Endothelial cell of umbilical vein (primary cell): Measurements from ENCODE around the gene C16orf78. TPM values are rescaled to one million over a fixed set of nuclear protein-coding genes. Genes with fewer than 3 reads are reported as not detected.

Experiments
- BruUV-seq: library from RNA; stranded (reverse); fragments of 400-500 nt; replicated peaks from 2 replicates; lab custom pipeline; 2021; lab: Mats Ljungman, UMichigan
- CTCF ChIA-PET: fragments of 300-600, 350-600 bp; sonication (Branson Sonifier 250); formaldehyde crosslinking; loops from one replicate; lab custom pipeline; 2021; ENCODE audit warnings: antibody characterized with exemption, inconsistent platforms; lab: Charles Lee
- POLR2A ChIA-PET: fragments of 300-600, 350-600 bp; sonication (Branson Sonifier 250); formaldehyde crosslinking; loops from one replicate; lab custom pipeline; 2021; ENCODE audit warnings: antibody characterized with exemption, inconsistent platforms; lab: Charles Lee
- DNase-seq: peaks from one replicate; pipeline ENCODE4 v3.0.0-alpha.2; 2011; ENCODE audit warnings: low read depth, low spot score
- FAIRE-seq: peaks from 2 replicates; lab custom pipeline; 2011; peaks lifted over from hg19 to GRCh38; lab: Jason Lieb, UNC
- H2AFZ ChIP-seq: 2 replicates; pipeline ENCODE4 v1.6.0; 2012; ENCODE audit warnings: low read depth, low read length, control low read depth, inconsistent platforms
- H3K27ac ChIP-seq: 2 replicates; pipeline ENCODE4 v1.5.1; 2011; ENCODE audit warnings: low read depth, mild to moderate bottlenecking, control low read depth, low read length, moderate library complexity; ENCODE audit not compliant: insufficient read depth
- H3K27me3 ChIP-seq, 2 experiments: 2 replicates each; pipeline versions ENCODE4 v1.6.0 to v1.6.1; 2011; ENCODE audit warnings: low read length in 2 of 2, mixed read lengths in 1 of 2; ENCODE audit not compliant: control insufficient read depth in 2 of 2, insufficient read depth in 2 of 2
- H3K36me3 ChIP-seq, 2 experiments: 2 replicates in 1 of 2; 3 replicates in 1 of 2; pipeline ENCODE4 v1.5.1; 2011; ENCODE audit warnings: low read length in 2 of 2, mild to moderate bottlenecking in 1 of 2, moderate library complexity in 1 of 2; ENCODE audit not compliant: control insufficient read depth in 2 of 2, insufficient read depth in 2 of 2; ENCODE audit errors: extremely low read depth in 1 of 2
- H3K4me1 ChIP-seq: 3 replicates; pipeline ENCODE4 v1.5.1; 2011; ENCODE audit warnings: mild to moderate bottlenecking, low read length; ENCODE audit not compliant: control insufficient read depth, insufficient read depth; ENCODE audit errors: extremely low read depth
- H3K4me2 ChIP-seq: 2 replicates; pipeline ENCODE4 v1.6.1; 2011; ENCODE audit warnings: low read length, control low read depth, mixed read lengths; ENCODE audit not compliant: insufficient read depth
- H3K4me3 ChIP-seq, 3 experiments: fragments of 200-600 bp in 1 of 3; sonication (generic), shearing (Covaris generic) in 1 of 3; replicated peaks in 1 of 3; 2 replicates each; pipeline ENCODE4 v1.5.1; 2011 to 2016; ENCODE audit warnings: control low read depth in 3 of 3, low read length in 3 of 3, mild to moderate bottlenecking in 2 of 3, inconsistent platforms in 1 of 3, low read depth in 1 of 3, moderate library complexity in 1 of 3; ENCODE audit not compliant: insufficient read depth in 1 of 3
- H3K79me2 ChIP-seq: 2 replicates; pipeline ENCODE4 v1.6.0; 2012; ENCODE audit warnings: low read length, inconsistent platforms; ENCODE audit not compliant: control insufficient read depth, insufficient read depth
- H3K9ac ChIP-seq: replicated peaks from 2 replicates; pipeline ENCODE3; 2011; ENCODE audit warnings: low read length, control low read depth; ENCODE audit not compliant: insufficient read depth; ENCODE audit errors: extremely low read depth
- H3K9me1 ChIP-seq: replicated peaks from 3 replicates; pipeline ENCODE4 v1.6.0; 2011; ENCODE audit warnings: mild to moderate bottlenecking, low read length; ENCODE audit not compliant: control insufficient read depth, insufficient read depth; ENCODE audit errors: extremely low read depth
- H3K9me3 ChIP-seq: replicated peaks from 2 replicates; pipeline ENCODE4 v1.5.1; 2012; ENCODE audit warnings: low read length, inconsistent platforms; ENCODE audit not compliant: control insufficient read depth, insufficient read depth
- H4K20me1 ChIP-seq: replicated peaks from 2 replicates; pipeline ENCODE3; 2011; ENCODE audit warnings: mild to moderate bottlenecking, low read length; ENCODE audit not compliant: control insufficient read depth, insufficient read depth; ENCODE audit errors: extremely low read depth
- CTCF ChIP-seq, 2 donors: IDR thresholded peaks; 1 replicate in 1 of 2; 2 replicates in 1 of 2; pipeline ENCODE4 v1.5.1; 2011; ENCODE audit warnings: low read length in 2 of 2, mild to moderate bottlenecking in 2 of 2, moderate library complexity in 2 of 2, control low read depth in 1 of 2, inconsistent platforms in 1 of 2, low read depth in 1 of 2; ENCODE audit not compliant: insufficient read depth in 1 of 2; ENCODE audit errors: extremely low read depth in 1 of 2
- EZH2 ChIP-seq: IDR thresholded peaks from 2 replicates; pipeline ENCODE4 v1.6.1; 2012; ENCODE audit warnings: borderline replicate concordance, low read depth, mild to moderate bottlenecking, moderate library complexity, low read length, inconsistent platforms; ENCODE audit not compliant: severe bottlenecking
- FOS ChIP-seq: IDR thresholded peaks from 2 replicates; pipeline ENCODE4 v1.6.1; 2011; ENCODE audit warnings: mild to moderate bottlenecking, low read length, moderate library complexity, borderline replicate concordance; ENCODE audit not compliant: insufficient read depth
- GATA2 ChIP-seq: IDR thresholded peaks from 2 replicates; pipeline ENCODE4 v1.7.0; 2011; ENCODE audit warnings: low read depth, mild to moderate bottlenecking, moderate library complexity, mixed read lengths, low read length; ENCODE audit not compliant: insufficient read length, insufficient read depth
- JUN ChIP-seq: IDR thresholded peaks from 2 replicates; pipeline ENCODE4 v1.6.1; 2011; ENCODE audit warnings: borderline replicate concordance, low read depth; ENCODE audit not compliant: insufficient read length, insufficient read depth
- MAX ChIP-seq: IDR thresholded peaks from 2 replicates; pipeline ENCODE4 v1.6.1; 2011; ENCODE audit not compliant: insufficient read depth, insufficient read length
- MYC ChIP-seq: IDR thresholded peaks from one replicate; pipeline ENCODE4 v1.6.1; 2011; ENCODE audit warnings: mild to moderate bottlenecking, low read depth, low read length
- POLR2A ChIP-seq: IDR thresholded peaks from 2 replicates; pipeline ENCODE4 v1.6.1; 2012; ENCODE audit warnings: low read depth, mild to moderate bottlenecking, control low read depth, low read length
- POLR2AphosphoS5 ChIP-seq: IDR thresholded peaks from 2 replicates; pipeline ENCODE4 v1.6.1; 2012; ENCODE audit warnings: low read depth, mild to moderate bottlenecking, control low read depth, low read length, moderate library complexity; ENCODE audit not compliant: insufficient read depth
- dilution Hi-C: fragments of 300-500 bp; cut with MboI; formaldehyde crosslinking; loops from one replicate; pipeline ENCODE4 v1.15.0; 2019; ENCODE audit warnings: low sequenced_read_pairs; ENCODE audit not compliant: extremely low pct_ligation_motif_present
- intact Hi-C: fragments of 100-400 bp; cut with micrococcal nuclease; formaldehyde crosslinking; loops from one replicate; pipeline ENCODE4 v1.10.0; 2022
- polyA plus RNA-seq, 4 experiments: library from polyadenylated mRNA; depleted of rRNA in 3 of 4; stranded (reverse) in 3 of 4; unstranded in 1 of 4; fragments of >200 nt; gene quantifications; 2 replicates each; pipeline versions ENCODE4 v1.2.1 to v1.2.3, GENCODE V29; 2011 to 2012; ENCODE audit warnings: missing spikeins in 1 of 4
- total RNA-seq: library from RNA; stranded (reverse); gene quantifications from 2 replicates; pipeline ENCODE4 v1.2.3, GENCODE V29; 2021

C16orf78 gene
- total and polyA plus RNA-seq, 2 donors (not counting 3 experiments of a cell fraction or from before 2014, with no cell fraction given) = not detected

GRCh38 chr16:49436181-49436580 is 62.6 kb downstream of the C16orf78 start:
- Histone ChIP-seq H3K27ac (no peak overlapping the region), H3K36me3 (no peaks in the 10 kb centered on the region), H3K9ac (no peak overlapping the region), H3K4me1 (no peaks in the 10 kb centered on the region), H2AFZ (no peak overlapping the region), H3K27me3 (no peaks in the 10 kb centered on the region), H3K4me3 (no peak overlapping the region), H3K9me1 (no peaks in the 10 kb centered on the region), H3K79me2 (no peaks in the 10 kb centered on the region), H4K20me1 (no peaks in the 10 kb centered on the region), H3K4me2 (no peak overlapping the region), H3K9me3 (no peaks in the 10 kb centered on the region)
- no peak for DNase-seq
- ChIA-PET CTCF (no interaction called here), POLR2A (no interaction called here)
- no TSS peak for BruUV-seq
- dilution Hi-C loops = no loop called here
- intact Hi-C loops = no loop called here
- no peak for TF ChIP-seq CTCF (IDR thresholded peaks at IDR 0.05; ENCODE audit: extremely low read depth in 1 of 2, insufficient read depth in 1 of 2, low read depth in 1 of 2, low read length in 2 of 2)
- TF ChIP-seq EZH2 = no peak
- TF ChIP-seq GATA2 = no peak
- TF ChIP-seq POLR2A = no peak
- no peak for TF ChIP-seq JUN
- TF ChIP-seq FOS = no peak
- TF ChIP-seq MYC = no peak
- TF ChIP-seq POLR2AphosphoS5 = no peak
- no peak for TF ChIP-seq MAX
- FAIRE-seq = no peak
